ENCODE measurements around the gene ANO10.
"Not testable (repeated sequence)": the region's sequence is repeated elsewhere in the genome, so short reads cannot be mapped to it uniquely, and the experiment has no call there.

ANO10 gene

DNA sequence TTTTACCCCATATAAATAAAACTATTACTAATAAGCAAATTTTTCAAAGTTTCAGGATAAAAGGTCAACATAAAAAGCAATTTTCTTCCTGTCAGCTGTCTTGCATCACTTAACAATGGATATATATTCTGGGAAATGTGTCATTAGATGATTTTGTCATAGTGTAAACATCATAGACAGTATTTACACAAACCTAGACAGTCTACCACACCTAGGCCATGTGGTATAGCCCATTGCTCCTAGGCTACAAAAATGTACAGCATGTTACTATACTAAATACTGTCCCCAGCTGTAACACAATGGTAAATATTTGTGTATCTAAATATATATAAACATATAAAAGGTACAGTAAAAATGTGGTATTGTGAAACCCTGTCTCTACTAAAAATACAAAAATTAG, 156.7 kb downstream of the ANO10 start:
- no peak for DNase-seq

DNA sequence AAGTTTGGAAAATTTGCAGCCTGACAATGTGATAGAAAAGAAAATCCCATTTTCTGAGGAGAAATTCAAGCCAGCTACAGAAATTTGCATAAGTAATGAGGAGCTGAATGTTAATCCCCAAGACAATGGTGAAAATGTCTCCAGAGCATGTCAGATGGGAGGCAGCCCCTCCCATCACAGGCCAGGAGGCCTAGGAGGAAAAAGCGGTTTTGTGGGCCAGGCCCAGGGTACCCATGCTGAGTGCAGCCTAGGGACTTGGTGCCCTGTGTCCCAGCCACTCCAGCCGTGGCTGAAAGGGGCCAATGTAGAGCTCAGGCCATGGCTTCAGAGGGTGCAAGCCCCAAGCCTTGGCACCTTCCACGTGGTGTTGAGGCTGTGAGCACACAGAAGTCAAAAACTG, 159.2 kb downstream of the ANO10 start:
- not testable (repeated sequence) for DNase-seq

- no peak for DNase-seq
These were observed 160.5 kb downstream of the ANO10 start for GRCh38 chr3:43461345-43461744.

DNA sequence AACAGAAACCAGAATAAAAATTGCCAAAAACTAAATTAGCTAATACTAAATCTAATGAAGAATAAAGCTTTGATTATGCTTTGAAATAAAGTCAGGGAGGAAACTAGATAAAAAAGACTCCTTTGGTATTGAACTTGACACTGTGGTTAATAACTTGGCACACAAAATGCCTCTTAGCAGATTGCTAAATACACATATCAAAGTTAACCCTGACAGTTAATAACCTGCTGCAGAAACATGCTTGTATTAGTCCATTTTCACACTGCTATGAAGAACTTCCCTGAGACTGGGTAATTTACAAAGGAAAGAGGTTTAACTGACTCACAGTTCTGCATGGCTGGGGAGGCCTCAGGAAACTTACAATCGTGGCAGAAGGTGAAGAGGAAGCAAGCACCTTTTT, 164.8 kb downstream of the ANO10 start:
- not testable (repeated sequence) for DNase-seq

DNA sequence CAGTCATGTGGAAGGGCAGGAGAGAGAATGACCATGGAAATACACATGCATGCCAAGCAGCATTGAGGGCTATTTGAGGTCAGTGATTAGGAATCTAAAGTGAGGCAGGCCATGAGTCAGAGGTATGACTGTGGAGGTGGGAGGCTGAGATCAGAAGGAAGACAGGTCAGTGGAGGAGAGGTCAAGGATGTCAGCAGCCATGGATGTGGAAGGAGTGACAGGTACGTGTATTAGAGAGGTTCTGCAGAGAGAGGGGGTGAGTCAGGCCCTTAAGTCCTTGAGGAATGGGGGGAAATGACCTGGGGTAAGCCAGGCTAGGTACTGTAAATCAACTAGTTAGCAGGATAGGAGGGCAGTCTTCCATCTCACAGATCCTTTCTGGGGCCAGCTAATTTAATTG, 166.6 kb downstream of the ANO10 start:
- no peak for DNase-seq

DNA sequence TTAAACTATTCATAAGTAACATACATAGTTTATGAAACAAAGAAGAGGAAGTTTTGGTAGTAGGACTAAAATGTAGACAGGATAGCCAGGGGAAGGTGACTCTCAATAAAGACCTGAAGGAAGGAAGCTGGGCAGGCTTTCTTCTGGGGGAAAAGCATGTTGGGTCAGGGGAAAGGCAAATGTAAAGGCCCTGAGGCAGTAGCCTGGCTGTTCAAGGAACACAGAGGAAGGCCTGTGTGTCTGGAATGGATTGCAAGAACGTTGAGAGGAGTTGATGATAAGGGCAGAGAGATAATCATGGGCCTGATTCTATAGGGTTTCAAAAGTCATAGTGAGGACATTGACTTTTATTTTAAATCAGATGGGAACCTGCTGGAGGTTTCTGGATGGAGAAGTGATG, 167.8 kb downstream of the ANO10 start:
- no peak for DNase-seq

GRCh38 chr3:43451670-43452254, 170.0 kb downstream of the ANO10 start:
- no peak for DNase-seq

GRCh38 chr3:43448098-43448497, 173.7 kb downstream of the ANO10 start:
- no peak for DNase-seq

GRCh38 chr3:43445820-43446219, 176.0 kb downstream of the ANO10 start:
- DNase-seq = no peak

DNA sequence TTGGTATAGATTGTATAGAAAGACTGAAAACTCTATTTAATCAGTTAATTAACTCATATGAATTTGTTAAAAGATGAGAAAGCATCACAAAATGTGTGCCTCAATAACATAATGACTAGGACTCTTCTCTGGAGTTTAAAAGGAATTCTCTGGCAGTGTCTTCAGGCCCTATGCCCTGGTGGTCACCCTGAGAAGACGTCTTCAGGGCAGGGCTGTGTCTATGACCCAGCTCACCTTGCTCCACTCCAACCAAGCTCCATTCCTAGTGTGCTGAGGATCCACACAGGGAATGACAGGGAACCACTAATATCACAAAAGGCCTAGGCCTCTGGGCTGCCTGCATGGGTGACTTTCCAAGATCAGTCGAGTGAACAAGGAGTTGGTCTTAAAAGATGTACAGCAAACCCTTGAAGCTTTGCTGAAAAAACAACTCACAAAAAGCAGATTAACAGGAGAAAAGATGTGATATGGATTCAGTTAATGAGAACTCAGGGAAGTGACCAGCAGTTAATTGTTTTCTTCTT, 178.9 kb downstream of the ANO10 start:
- DNase-seq = no peak

DNA sequence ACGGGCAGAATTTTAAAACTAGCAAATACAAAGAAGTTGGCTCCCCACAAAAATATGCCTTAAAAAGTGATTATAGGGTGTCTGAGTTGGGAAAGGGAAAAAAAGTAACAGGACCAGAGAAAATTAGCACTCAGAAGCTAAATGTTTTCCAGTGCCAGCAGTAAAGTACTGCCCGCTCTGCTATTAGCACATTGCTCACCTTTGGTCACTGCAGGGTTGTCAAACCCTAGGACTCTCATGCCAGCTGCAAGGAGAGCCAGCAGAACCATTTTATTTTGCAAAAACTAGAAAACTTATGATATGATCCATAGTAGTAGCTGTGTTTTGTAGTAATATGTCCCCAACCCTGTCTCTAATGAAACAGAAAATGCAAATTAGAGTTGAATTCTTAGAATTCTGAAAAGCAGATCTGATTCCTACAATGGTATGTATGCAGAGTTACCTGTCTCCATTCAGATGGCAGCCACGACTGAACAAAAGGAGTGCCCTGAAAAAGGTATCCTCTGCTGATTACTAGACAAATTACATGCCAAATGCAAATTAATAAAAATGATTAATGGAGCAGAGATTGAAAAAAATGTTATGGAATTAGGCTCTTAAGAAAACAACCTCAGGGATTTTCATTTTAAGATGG, 185.2 kb downstream of the ANO10 start:
- no peak for DNase-seq

DNA sequence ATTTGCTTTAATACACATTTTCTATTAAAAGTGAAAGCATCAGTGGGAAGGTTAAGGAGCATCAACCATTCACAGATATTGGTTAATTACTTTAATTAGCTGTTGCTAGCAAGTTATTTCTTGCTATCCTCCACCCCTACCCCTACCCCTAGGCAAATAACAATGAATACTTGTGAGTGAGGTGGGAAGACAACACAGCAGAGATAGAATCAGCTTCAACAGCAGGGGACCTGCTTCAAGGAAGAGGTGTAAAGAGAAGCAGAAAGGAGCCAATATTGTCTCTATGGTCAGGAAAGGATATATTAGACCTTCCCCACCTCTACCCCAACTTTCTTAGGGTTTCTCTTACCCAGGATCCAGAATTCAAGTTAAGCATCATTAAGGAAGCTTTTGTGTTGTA, 186.1 kb downstream of the ANO10 start:
- no peak for DNase-seq

DNA sequence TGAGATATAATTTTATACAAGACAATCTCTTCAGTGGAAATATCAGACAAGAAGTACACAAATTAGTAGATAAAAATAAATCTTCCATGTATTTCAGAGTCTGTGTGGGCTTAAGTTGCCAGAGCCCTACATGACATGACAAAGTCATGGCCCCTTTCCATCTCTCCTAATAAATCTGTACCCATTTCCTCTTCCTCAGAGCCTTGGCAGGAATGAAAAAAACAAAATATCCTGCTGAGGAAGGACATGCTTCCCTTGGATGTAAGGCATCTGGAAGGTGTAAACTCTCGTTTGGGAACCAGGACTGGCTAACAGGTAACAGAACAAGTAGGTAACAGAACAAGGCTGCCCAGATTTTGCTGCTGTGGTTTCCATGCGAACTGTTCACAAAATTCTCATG, 187.4 kb downstream of the ANO10 start:
- no peak for DNase-seq

- DNase-seq = no peak
These were observed 189.3 kb downstream of the ANO10 start for GRCh38 chr3:43432462-43432861.

GRCh38 chr3:43426388-43426787, 195.4 kb downstream of the ANO10 start:
- DNase-seq = no peak

GRCh38 chr3:43425829-43426228, 196.0 kb downstream of the ANO10 start:
- DNase-seq = no peak

DNA sequence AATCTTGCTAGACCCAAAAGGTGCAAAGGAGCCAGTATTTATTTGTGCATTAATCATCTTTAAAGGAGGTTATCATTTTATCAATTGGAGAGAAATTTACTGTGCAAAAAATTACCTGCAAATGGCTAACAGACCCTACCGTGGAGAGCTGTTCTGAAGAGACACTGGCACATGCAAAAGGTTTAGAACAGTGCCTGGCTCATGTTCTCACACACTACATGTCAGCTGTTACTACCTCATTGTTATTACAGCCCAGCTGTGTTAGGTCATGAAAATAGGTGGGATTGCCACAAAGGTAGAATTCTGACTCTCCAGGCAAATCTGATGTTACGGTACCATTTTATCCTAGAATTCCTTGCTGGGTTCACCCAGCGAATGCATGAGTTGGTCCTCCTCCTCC, 198.2 kb downstream of the ANO10 start:
- no peak for DNase-seq

DNA sequence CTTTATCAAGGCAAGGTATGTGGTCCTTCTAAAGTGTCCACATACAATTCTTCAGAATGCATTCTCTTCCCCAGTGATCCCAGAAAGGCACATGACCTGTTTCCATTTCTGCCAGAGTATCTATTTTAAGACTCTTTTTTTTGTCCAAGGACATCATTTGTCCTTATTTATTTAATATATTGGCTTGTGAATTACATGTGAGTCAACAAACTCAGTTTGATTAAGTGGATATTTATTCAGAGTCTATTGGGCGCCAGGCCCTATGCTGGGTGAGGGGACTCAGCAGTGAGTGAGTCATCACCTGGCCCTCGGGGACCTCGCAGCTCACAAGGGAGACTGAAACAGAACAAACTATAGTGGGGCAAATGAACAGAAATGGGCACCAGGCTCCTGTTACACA, 198.7 kb downstream of the ANO10 start:
- no peak for DNase-seq

GRCh38 chr3:43418601-43419272, 203.1 kb downstream of the ANO10 start:
- DNase-seq = no peak

DNA sequence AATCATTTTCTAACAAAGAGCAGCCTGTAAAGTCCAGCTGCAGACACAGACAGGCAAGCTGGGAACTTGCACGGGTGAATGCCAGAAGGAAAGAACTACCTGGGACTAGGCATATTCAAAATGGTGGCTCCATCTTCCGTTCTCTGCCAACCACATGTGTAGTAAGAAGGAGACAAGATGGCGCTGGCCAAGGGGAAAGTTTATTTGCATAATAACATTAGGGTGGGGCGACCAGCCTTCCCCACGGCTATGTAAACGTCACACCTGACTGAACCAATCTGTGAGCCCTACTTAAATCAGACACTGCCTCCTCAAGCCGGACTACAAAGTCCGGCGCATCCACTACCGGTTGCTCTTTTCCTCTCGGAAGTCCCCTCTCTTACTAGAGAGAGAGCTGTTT, 204.7 kb downstream of the ANO10 start:
- DNase-seq = no peak

- DNase-seq = no peak
These were observed 206.7 kb downstream of the ANO10 start for GRCh38 chr3:43415088-43415487.

GRCh38 chr3:43413676-43414368, 208.0 kb downstream of the ANO10 start:
- DNase-seq = no peak

GRCh38 chr3:43411429-43411828, 210.4 kb downstream of the ANO10 start:
- DNase-seq = no peak

GRCh38 chr3:43410592-43410991, 211.2 kb downstream of the ANO10 start:
- no peak for DNase-seq
